NCI-H2227 (cell line): ENCODE results near the gene MAP4.
A peak's percentile ranks its signal among the peaks of the same experiment; 100 is the strongest.
"Not testable (repeated sequence)": the region's sequence is repeated elsewhere in the genome, so short reads cannot be mapped to it uniquely, and the experiment has no call there.

Experiments used
- DNase-seq: peaks from one replicate; lab custom pipeline; 2025; ENCODE audit not compliant: unreplicated experiment; lab: John Stamatoyannopoulos, UW

The MAP4 gene

GRCh38 chr3:47847260-47847659 lies 169.0 kb downstream of the MAP4 start:
- no peak for DNase-seq

GRCh38 chr3:47846880-47847248 lies 169.4 kb downstream of the MAP4 start:
- DNase-seq, result no peak

- no peak for DNase-seq
These were observed 169.9 kb downstream of the MAP4 start for GRCh38 chr3:47846186-47846879.

GRCh38 chr3:47841786-47842349 lies 174.3 kb downstream of the MAP4 start:
- DNase-seq, result no peak

GRCh38 chr3:47838503-47838902 lies 177.7 kb downstream of the MAP4 start:
- no peak for DNase-seq

GRCh38 chr3:47836986-47837385 lies 179.2 kb downstream of the MAP4 start:
- DNase-seq, result no peak

GRCh38 chr3:47829482-47829881 lies 186.7 kb downstream of the MAP4 start:
- not testable (repeated sequence) for DNase-seq

- no peak for DNase-seq
These were observed 190.6 kb downstream of the MAP4 start for GRCh38 chr3:47825590-47825989.

- DNase-seq, result peak; percentile 89
These were observed 191.4 kb downstream of the MAP4 start for GRCh38 chr3:47824541-47825473.

- no peak for DNase-seq
These were observed 198.6 kb downstream of the MAP4 start for GRCh38 chr3:47817609-47818008.

GRCh38 chr3:47813551-47814177 lies 202.6 kb downstream of the MAP4 start:
- peak; percentile 12 for DNase-seq

- no peak for DNase-seq
These were observed 211.6 kb downstream of the MAP4 start for GRCh38 chr3:47804577-47804976.

- DNase-seq, result no peak
These were observed 212.7 kb downstream of the MAP4 start for GRCh38 chr3:47803480-47804025.

GRCh38 chr3:47802734-47803479 lies 213.3 kb downstream of the MAP4 start, which contains the start of gene DHX30:
DHX30 (plus strand) TSS chr3:47803138; CDS start chr3:47810684, 7,546 bp downstream.
- peak; percentile 86 for DNase-seq
